HCT116 (cell line): ENCODE results near the gene NANOS2. TPM values are rescaled to one million over a fixed set of nuclear protein-coding genes. Genes with fewer than 3 reads are reported as not detected.

Source experiments
- ATAC-seq: fragments of 200-7000 bp; cut with Tn5 transposase; 2 replicates; pipeline ENCODE4 v1.9.1; 2020; ENCODE audit warnings: mild to moderate bottlenecking, moderate library complexity
- BruUV-seq: library from RNA; stranded (reverse); fragments of 400-500 nt; replicated peaks from 2 replicates; lab custom pipeline; 2021; lab: Mats Ljungman, UMichigan
- CTCF ChIA-PET: fragments of 300-600 bp; sonication (Branson Sonifier 250); formaldehyde crosslinking; loops from one replicate; lab custom pipeline; 2021; ENCODE audit warnings: antibody characterized with exemption; lab: Charles Lee
- POLR2A ChIA-PET: fragments of 300-600, 350-600 bp; sonication (Branson Sonifier 250); formaldehyde crosslinking; loops from one replicate; lab custom pipeline; 2021; ENCODE audit warnings: antibody characterized with exemption; lab: Charles Lee
- RAD21 ChIA-PET, 2 experiments: fragments of 300-600 bp; sonication (Branson Sonifier 250); formaldehyde crosslinking; loops; one replicate each; lab custom pipeline; 2023; ENCODE audit warnings: low total read pairs in 2 of 2; ENCODE audit not compliant: uncharacterized antibody in 2 of 2, unreplicated experiment in 2 of 2, low non-redundant PET in 1 of 2; lab: Charles Lee
- DNase-seq: peaks from one replicate; pipeline ENCODE4 v3.0.0-alpha.2; 2010; ENCODE audit warnings: low read depth, low spot score
- H2AFZ ChIP-seq: fragments of 200-600 bp; shearing (Covaris generic), sonication (generic); 2 replicates; pipeline ENCODE4 v1.6.1; 2017; ENCODE audit warnings: low read depth, mixed run types, mixed read lengths, antibody characterized with exemption, low read length; ENCODE audit not compliant: poor library complexity, severe bottlenecking
- H3K27ac ChIP-seq: 2 replicates; pipeline ENCODE4 v1.5.1; 2012; ENCODE audit warnings: low read depth, low read length
- H3K27me3 ChIP-seq: fragments of 200-600 bp; sonication (generic); 2 replicates; pipeline ENCODE4 v1.6.1; 2016; ENCODE audit warnings: mixed run types, low read length, mixed read lengths; ENCODE audit not compliant: insufficient read depth
- H3K36me3 ChIP-seq, 2 experiments: fragments of 200-500 bp in 1 of 2; fragments of 200-600 bp in 1 of 2; sonication (Bioruptor generic) in 1 of 2; sonication (generic) in 1 of 2; 2 replicates each; pipeline versions ENCODE4 v1.5.1 to v1.6.1; 2014 to 2016; ENCODE audit warnings: low read length in 2 of 2, inconsistent platforms in 1 of 2, mixed read lengths in 1 of 2, mixed run types in 1 of 2; ENCODE audit not compliant: insufficient read depth in 2 of 2, control insufficient read depth in 1 of 2
- H3K4me1 ChIP-seq, 2 experiments: fragments of 200-600 bp in 1 of 2; sonication (generic) in 1 of 2; 2 replicates each; pipeline versions ENCODE4 v1.5.1 to v1.6.1; 2012 to 2017; ENCODE audit warnings: low read length in 2 of 2, inconsistent platforms in 1 of 2, mild to moderate bottlenecking in 1 of 2, mixed read lengths in 1 of 2, mixed run types in 1 of 2, moderate library complexity in 1 of 2; ENCODE audit not compliant: insufficient read depth in 2 of 2, control insufficient read depth in 1 of 2
- H3K4me2 ChIP-seq: fragments of 200-600 bp; sonication (generic); 2 replicates; pipeline ENCODE4 v1.6.1; 2017; ENCODE audit warnings: mixed run types, low read length, mixed read lengths
- H3K4me3 ChIP-seq, 2 experiments: fragments of 200-600 bp in 1 of 2; sonication (generic) in 1 of 2; replicated peaks in 1 of 2; 2 replicates each; pipeline ENCODE4 v1.5.1; 2011 to 2016; ENCODE audit warnings: low read length in 2 of 2, control low read depth in 1 of 2, low read depth in 1 of 2, mild to moderate bottlenecking in 1 of 2, mixed read lengths in 1 of 2, mixed run types in 1 of 2
- H3K79me2 ChIP-seq: fragments of 200-600 bp; sonication (generic); 2 replicates; pipeline ENCODE4 v1.6.1; 2017; ENCODE audit warnings: mild to moderate bottlenecking, mixed run types, low read length, moderate library complexity, mixed read lengths; ENCODE audit not compliant: insufficient read depth
- H3K9ac ChIP-seq: fragments of 200-600 bp; sonication (generic); 2 replicates; pipeline ENCODE4 v1.6.1; 2016; ENCODE audit warnings: low read length, mixed read lengths
- H3K9me2 ChIP-seq: fragments of 200-600 bp; sonication (generic), shearing (Covaris generic); 2 replicates; pipeline ENCODE4 v1.6.1; 2017; ENCODE audit warnings: mixed run types, mild to moderate bottlenecking, moderate library complexity; ENCODE audit not compliant: insufficient read depth
- H3K9me3 ChIP-seq, 2 experiments: fragments of 200-500 bp in 1 of 2; fragments of 200-600 bp in 1 of 2; sonication (Bioruptor generic) in 1 of 2; sonication (generic) in 1 of 2; 2 replicates each; pipeline ENCODE4 v1.6.1; 2014 to 2017; ENCODE audit warnings: low read length in 2 of 2, mixed read lengths in 2 of 2, inconsistent platforms in 1 of 2, low read depth in 1 of 2, mild to moderate bottlenecking in 1 of 2, mixed run types in 1 of 2, moderate library complexity in 1 of 2; ENCODE audit not compliant: control insufficient read depth in 1 of 2, insufficient read depth in 1 of 2
- H4K20me1 ChIP-seq: fragments of 200-600 bp; sonication (generic), shearing (Covaris generic); 2 replicates; pipeline ENCODE4 v1.6.1; 2017; ENCODE audit warnings: mixed run types, mild to moderate bottlenecking, moderate library complexity; ENCODE audit not compliant: insufficient read depth
- CEBPB ChIP-seq: IDR thresholded peaks from 2 replicates; pipeline ENCODE4 v1.6.1; 2012; ENCODE audit warnings: low read depth
- EGR1 ChIP-seq: IDR thresholded peaks from 2 replicates; pipeline ENCODE4 v1.6.1; 2012; ENCODE audit warnings: low read depth
- ELF1 ChIP-seq: IDR thresholded peaks from 2 replicates; pipeline ENCODE4 v1.6.1; 2012; ENCODE audit warnings: low read depth, borderline replicate concordance
- EZH2 ChIP-seq: fragments of 200-600 bp; sonication (generic); IDR thresholded peaks from 2 replicates; pipeline ENCODE4 v1.6.1; 2017; ENCODE audit warnings: antibody characterized with exemption, mixed run types
- EZH2phosphoT487 ChIP-seq: fragments of 200-600 bp; IDR thresholded peaks from 2 replicates; pipeline ENCODE4 v1.6.1; 2018; ENCODE audit warnings: antibody characterized with exemption, borderline replicate concordance
- FOSL1 ChIP-seq: IDR thresholded peaks from 2 replicates; pipeline ENCODE4 v1.6.1; 2012; ENCODE audit warnings: low read depth
- JUND ChIP-seq: IDR thresholded peaks from 2 replicates; pipeline ENCODE4 v1.6.1; 2012
- POLR2A ChIP-seq: IDR thresholded peaks from 2 replicates; pipeline ENCODE4 v1.7.0; 2011; ENCODE audit warnings: borderline replicate concordance; ENCODE audit not compliant: insufficient read depth, insufficient read length; ENCODE audit errors: extremely low read depth
- POLR2AphosphoS5 ChIP-seq: IDR thresholded peaks from 2 replicates; pipeline ENCODE4 v1.6.1; 2011; ENCODE audit warnings: mild to moderate bottlenecking, low read depth, low read length, moderate library complexity
- RAD21 ChIP-seq: IDR thresholded peaks from 2 replicates; pipeline ENCODE4 v1.6.1; 2012; ENCODE audit warnings: low read depth, mild to moderate bottlenecking
- SIN3A ChIP-seq: IDR thresholded peaks from 2 replicates; pipeline ENCODE4 v1.6.1; 2012; ENCODE audit warnings: low read depth
- SRF ChIP-seq: IDR thresholded peaks from 2 replicates; pipeline ENCODE4 v1.6.1; 2012; ENCODE audit warnings: low read depth
- TCF7L2 ChIP-seq: IDR thresholded peaks from 2 replicates; pipeline ENCODE4 v1.7.0; 2011; ENCODE audit warnings: borderline replicate concordance, inconsistent platforms; ENCODE audit not compliant: insufficient read depth, insufficient read length; ENCODE audit errors: extremely low read depth
- YY1 ChIP-seq: IDR thresholded peaks from 2 replicates; pipeline ENCODE4 v1.6.1; 2011; ENCODE audit warnings: low read length, low read depth, moderate library complexity, mild to moderate bottlenecking; ENCODE audit not compliant: insufficient replicate concordance; ENCODE audit errors: extremely low read depth
- ZNF274 ChIP-seq: fragments of 200-500 bp; sonication (Bioruptor generic); IDR thresholded peaks from 2 replicates; pipeline ENCODE4 v1.6.1; 2014; ENCODE audit warnings: mild to moderate bottlenecking, low read depth, low read length, inconsistent platforms
- intact Hi-C: fragments of 100-400 bp; cut with micrococcal nuclease; formaldehyde crosslinking; loops from 2 replicates; pipeline ENCODE4 v1.10.0; 2022
- total RNA-seq: library from RNA; stranded (reverse); gene quantifications from one replicate; pipeline ENCODE4 v1.2.1, GENCODE V29; 2021; ENCODE audit not compliant: unreplicated experiment
- TF ChIP-seq, protein P1 (sequence below): IDR thresholded peaks from 2 replicates; pipeline ENCODE4 v1.6.1; 2012; ENCODE audit warnings: low read depth
- TF ChIP-seq, protein P2 (sequence below): IDR thresholded peaks from 2 replicates; pipeline ENCODE4 v1.6.1; 2011; ENCODE audit warnings: mild to moderate bottlenecking, low read length, moderate library complexity; ENCODE audit not compliant: insufficient replicate concordance; ENCODE audit errors: extremely low read depth
- TF ChIP-seq, protein P3 (sequence below): IDR thresholded peaks from 2 replicates; pipeline ENCODE4 v1.6.1; 2012
- TF ChIP-seq, protein P4 (sequence below), 3 experiments: fragments of 200-600 bp in 1 of 3; sonication (generic) in 1 of 3; IDR thresholded peaks in 2 of 3; conservative IDR thresholded peaks in 1 of 3; 2 replicates each; pipeline ENCODE4 v1.5.1; 2012 to 2017; ENCODE audit warnings: low read depth in 2 of 3, low read length in 2 of 3, antibody characterized with exemption in 1 of 3, borderline replicate concordance in 1 of 3, control low read depth in 1 of 3, mild to moderate bottlenecking in 1 of 3, mixed read lengths in 1 of 3, mixed run types in 1 of 3, moderate library complexity in 1 of 3; ENCODE audit not compliant: insufficient read depth in 1 of 3
- TF ChIP-seq, protein P5 (sequence below): IDR thresholded peaks from 2 replicates; pipeline ENCODE4 v1.6.1; 2012

Gene NANOS2
- total RNA-seq, 1 experiment from 2014 or later, result not detected

DNA sequence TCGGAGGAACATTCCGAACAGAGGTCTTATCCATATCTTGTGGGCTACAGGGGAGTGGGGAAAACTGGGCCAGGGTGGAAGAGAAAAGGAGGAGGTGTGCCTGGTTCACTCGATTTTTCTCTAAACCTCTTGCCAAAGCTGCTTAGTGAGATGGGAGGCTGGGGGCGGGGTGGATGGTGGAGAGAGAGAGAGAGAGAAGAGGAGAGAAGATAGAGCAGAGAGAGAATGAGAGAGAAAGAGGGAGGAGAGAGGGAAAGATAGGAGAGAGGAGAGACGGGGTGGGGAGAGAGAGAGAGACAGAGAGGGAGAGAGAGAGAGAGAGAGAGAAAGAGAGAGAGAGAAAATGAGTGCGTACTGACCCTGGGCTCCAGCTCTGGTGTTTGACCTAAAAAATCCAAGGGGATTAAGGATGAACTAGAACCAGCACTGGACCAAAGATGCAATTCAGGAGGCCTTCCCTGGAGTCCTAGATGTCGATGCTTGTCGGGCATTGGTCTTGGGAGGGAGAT is 45.0 kb upstream of the NANOS2 start:
- ChIA-PET POLR2A (no interaction called here), CTCF (no interaction called here), RAD21 (no interaction called here)
- H3K36me3 ChIP-seq, result no peaks in the 10 kb centered on the region
- H3K4me1 ChIP-seq, result peaks cover 10 to 18% of the 10 kb centered on the region in 2 experiments; a peak in 3 of 4 replicates
- DNase-seq, result no peak
- ATAC-seq, result no peak
- H3K9me2 ChIP-seq, result no peaks in the 10 kb centered on the region
- intact Hi-C loops, result no loop called here
- no peak overlapping the region for H3K4me3 ChIP-seq
- no peak overlapping the region for H3K4me2 ChIP-seq
- no peak overlapping the region for H3K9ac ChIP-seq
- H4K20me1 ChIP-seq, result no peaks in the 10 kb centered on the region
- H3K9me3 ChIP-seq, result no peaks in the 10 kb centered on the region
- TF ChIP-seq ZNF274, result no peak
- no peak for TF ChIP-seq POLR2AphosphoS5
- no peak for TF ChIP-seq JUND
- TF ChIP-seq ELF1, result no peak
- no peak for TF ChIP-seq EZH2phosphoT487
- TF ChIP-seq FOSL1, result no peak
- TF ChIP-seq CEBPB, result no peak
- TF ChIP-seq RAD21, result no peak
- no peak for TF ChIP-seq TCF7L2
- TF ChIP-seq, protein P1, sequence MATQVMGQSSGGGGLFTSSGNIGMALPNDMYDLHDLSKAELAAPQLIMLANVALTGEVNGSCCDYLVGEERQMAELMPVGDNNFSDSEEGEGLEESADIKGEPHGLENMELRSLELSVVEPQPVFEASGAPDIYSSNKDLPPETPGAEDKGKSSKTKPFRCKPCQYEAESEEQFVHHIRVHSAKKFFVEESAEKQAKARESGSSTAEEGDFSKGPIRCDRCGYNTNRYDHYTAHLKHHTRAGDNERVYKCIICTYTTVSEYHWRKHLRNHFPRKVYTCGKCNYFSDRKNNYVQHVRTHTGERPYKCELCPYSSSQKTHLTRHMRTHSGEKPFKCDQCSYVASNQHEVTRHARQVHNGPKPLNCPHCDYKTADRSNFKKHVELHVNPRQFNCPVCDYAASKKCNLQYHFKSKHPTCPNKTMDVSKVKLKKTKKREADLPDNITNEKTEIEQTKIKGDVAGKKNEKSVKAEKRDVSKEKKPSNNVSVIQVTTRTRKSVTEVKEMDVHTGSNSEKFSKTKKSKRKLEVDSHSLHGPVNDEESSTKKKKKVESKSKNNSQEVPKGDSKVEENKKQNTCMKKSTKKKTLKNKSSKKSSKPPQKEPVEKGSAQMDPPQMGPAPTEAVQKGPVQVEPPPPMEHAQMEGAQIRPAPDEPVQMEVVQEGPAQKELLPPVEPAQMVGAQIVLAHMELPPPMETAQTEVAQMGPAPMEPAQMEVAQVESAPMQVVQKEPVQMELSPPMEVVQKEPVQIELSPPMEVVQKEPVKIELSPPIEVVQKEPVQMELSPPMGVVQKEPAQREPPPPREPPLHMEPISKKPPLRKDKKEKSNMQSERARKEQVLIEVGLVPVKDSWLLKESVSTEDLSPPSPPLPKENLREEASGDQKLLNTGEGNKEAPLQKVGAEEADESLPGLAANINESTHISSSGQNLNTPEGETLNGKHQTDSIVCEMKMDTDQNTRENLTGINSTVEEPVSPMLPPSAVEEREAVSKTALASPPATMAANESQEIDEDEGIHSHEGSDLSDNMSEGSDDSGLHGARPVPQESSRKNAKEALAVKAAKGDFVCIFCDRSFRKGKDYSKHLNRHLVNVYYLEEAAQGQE, result no peak
- TF ChIP-seq, protein P2, sequence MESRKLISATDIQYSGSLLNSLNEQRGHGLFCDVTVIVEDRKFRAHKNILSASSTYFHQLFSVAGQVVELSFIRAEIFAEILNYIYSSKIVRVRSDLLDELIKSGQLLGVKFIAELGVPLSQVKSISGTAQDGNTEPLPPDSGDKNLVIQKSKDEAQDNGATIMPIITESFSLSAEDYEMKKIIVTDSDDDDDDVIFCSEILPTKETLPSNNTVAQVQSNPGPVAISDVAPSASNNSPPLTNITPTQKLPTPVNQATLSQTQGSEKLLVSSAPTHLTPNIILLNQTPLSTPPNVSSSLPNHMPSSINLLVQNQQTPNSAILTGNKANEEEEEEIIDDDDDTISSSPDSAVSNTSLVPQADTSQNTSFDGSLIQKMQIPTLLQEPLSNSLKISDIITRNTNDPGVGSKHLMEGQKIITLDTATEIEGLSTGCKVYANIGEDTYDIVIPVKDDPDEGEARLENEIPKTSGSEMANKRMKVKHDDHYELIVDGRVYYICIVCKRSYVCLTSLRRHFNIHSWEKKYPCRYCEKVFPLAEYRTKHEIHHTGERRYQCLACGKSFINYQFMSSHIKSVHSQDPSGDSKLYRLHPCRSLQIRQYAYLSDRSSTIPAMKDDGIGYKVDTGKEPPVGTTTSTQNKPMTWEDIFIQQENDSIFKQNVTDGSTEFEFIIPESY, result no peak
- TF ChIP-seq YY1, result no peak
- TF ChIP-seq EGR1, result no peak
- TF ChIP-seq SIN3A, result no peak
- TF ChIP-seq, protein P3, sequence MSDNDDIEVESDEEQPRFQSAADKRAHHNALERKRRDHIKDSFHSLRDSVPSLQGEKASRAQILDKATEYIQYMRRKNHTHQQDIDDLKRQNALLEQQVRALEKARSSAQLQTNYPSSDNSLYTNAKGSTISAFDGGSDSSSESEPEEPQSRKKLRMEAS, result no peak
- TF ChIP-seq SRF, result no peak
- TF ChIP-seq, protein P4, sequence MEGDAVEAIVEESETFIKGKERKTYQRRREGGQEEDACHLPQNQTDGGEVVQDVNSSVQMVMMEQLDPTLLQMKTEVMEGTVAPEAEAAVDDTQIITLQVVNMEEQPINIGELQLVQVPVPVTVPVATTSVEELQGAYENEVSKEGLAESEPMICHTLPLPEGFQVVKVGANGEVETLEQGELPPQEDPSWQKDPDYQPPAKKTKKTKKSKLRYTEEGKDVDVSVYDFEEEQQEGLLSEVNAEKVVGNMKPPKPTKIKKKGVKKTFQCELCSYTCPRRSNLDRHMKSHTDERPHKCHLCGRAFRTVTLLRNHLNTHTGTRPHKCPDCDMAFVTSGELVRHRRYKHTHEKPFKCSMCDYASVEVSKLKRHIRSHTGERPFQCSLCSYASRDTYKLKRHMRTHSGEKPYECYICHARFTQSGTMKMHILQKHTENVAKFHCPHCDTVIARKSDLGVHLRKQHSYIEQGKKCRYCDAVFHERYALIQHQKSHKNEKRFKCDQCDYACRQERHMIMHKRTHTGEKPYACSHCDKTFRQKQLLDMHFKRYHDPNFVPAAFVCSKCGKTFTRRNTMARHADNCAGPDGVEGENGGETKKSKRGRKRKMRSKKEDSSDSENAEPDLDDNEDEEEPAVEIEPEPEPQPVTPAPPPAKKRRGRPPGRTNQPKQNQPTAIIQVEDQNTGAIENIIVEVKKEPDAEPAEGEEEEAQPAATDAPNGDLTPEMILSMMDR (IDR thresholded peaks at IDR 0.05 in 2 of 3, conservative IDR thresholded peaks at IDR 0.05 in 1 of 3; ENCODE audit: borderline replicate concordance in 1 of 3, insufficient read depth in 1 of 3, low read depth in 2 of 3, low read length in 2 of 3), result no peak
- TF ChIP-seq, protein P5, sequence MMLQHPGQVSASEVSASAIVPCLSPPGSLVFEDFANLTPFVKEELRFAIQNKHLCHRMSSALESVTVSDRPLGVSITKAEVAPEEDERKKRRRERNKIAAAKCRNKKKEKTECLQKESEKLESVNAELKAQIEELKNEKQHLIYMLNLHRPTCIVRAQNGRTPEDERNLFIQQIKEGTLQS, result no peak
- TF ChIP-seq EZH2, result no peak
- TF ChIP-seq POLR2A, result no peak
- no peak overlapping the region for H3K27ac ChIP-seq
- H2AFZ ChIP-seq, result no peak overlapping the region
- H3K79me2 ChIP-seq, result no peaks in the 10 kb centered on the region
- BruUV-seq, result no TSS peak
- peaks cover 6% of the 10 kb centered on the region; the same call in 1 of the 2 replicates for H3K27me3 ChIP-seq
